ENCODE data around the gene ZIC1. TPM values are rescaled to one million over a fixed set of nuclear protein-coding genes. Genes with fewer than 3 reads are reported as not detected.

The ZIC1 gene
- total and polyA plus RNA-seq, 2 experiments from 2014 or later, result 0.21 to 0.95 TPM

DNA sequence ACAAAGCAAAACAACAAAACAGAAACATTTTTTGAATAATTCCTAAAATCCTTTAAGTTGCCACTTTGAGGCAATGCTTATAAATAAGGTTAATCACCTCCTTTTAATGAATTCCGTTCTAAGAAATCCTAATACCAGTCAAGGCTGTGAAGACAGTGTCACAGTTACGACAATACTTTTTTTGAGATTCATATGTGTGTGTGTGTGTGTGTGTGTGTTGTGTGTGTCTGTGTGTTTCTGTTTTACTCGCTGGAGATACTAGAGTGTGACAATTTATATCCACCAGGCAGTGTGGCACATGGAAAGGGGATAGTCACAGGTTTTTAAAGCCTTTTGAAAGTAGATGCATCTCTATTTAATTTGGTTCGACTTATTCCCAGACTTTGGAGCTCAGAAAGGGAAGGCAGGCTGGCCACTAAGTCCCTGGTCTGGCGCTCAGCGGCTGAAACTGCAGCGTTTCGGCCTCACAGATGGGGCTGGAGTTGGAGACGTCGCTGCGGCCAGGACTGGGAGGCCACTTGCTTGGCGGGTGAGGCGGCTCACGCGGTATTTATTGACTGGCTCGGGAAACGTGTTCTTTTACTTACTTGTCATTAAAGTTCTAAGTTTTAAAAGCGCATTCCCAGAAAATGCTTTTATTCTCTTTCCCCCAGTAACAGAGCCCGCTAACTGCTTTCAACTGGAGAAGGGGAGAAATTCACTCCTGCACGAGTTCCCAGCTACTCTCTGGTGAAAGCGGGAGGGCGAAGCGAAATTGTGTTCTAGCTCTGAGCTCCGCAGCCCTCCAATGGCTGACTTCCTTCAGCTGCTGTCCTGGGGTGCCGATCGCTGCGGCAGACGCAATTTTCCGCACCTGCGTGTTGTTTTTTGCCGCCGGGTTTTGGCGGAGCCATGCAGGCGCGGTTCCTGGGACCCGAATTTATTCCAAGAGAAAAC is 13.7 kb downstream of the ZIC1 start:
- Mint-ChIP-seq H3K27me3 (ENCODE audit: insufficient read depth, low read depth, poor library complexity) (peaks cover 77% of the 10 kb centered on the region), H3K27ac (no peak overlapping the region), H3K36me3 (ENCODE audit: low read depth) (no peaks in the 10 kb centered on the region), H3K4me1 (peaks cover 51% of the 10 kb centered on the region), H3K4me3 (peak overlapping the region; percentile 73), H3K9me3 (peaks cover 3% of the 10 kb centered on the region; the same call in 1 of the 3 replicates)
- no peaks in the 10 kb centered on the region for H3K79me2 ChIP-seq (replicated peaks; ENCODE audit: insufficient read depth)
- peak overlapping the region; percentile 85 for H3K4me2 ChIP-seq
- H3K27me3 ChIP-seq (ENCODE audit: insufficient read depth), result peaks cover 100% of the 10 kb centered on the region
- DNase-seq (ENCODE audit: low spot score) (peak; percentile 70), ATAC-seq (peak; percentile 6)
- no peaks in the 10 kb centered on the region for H3K9me2 ChIP-seq (ENCODE audit: insufficient read depth)
- peak overlapping the region; percentile 75; the same call in 1 of the 2 replicates for H2AFZ ChIP-seq
- H4K20me1 ChIP-seq (replicated peaks; ENCODE audit: insufficient read depth), result no peaks in the 10 kb centered on the region; the same call in none of the 2 replicates
- H3K4me1 ChIP-seq (ENCODE audit: insufficient read depth), result peaks cover 54% of the 10 kb centered on the region
- no peak overlapping the region for H3K27ac ChIP-seq (ENCODE audit: low read depth)
- no peaks in the 10 kb centered on the region for H3K36me3 ChIP-seq (ENCODE audit: insufficient read depth)
- H3F3A ChIP-seq (replicated peaks; ENCODE audit: low read depth), result peaks cover 31% of the 10 kb centered on the region
- TF ChIP-seq EZH2 (IDR thresholded peaks at IDR 0.05; ENCODE audit: low read depth, unreplicated experiment) (peak; percentile 86), ZNF331 (CRISPR knock-in tag; IDR thresholded peaks at IDR 0.05; ENCODE audit: low read depth) (no peak), EZH2phosphoT487 (IDR thresholded peaks at IDR 0.05; ENCODE audit: unreplicated experiment) (peak; percentile 66)
- peak overlapping the region; percentile 54 for H3K4me3 ChIP-seq

DNA sequence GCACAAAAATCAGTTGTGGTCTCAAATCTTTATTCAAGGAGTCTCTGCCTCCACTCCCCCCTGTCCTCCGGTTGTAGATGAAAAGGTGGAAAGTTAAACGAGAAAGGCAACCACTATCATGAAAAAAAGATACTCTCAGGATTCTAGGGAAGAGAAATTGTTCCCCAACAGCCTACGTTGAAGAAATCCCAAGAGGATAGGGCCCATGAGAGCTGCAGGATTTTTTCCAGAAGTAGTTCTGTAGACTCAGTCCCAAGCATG is 14.3 kb downstream of the ZIC1 start:
- H3F3A ChIP-seq (replicated peaks; ENCODE audit: low read depth), result peaks cover 25% of the 10 kb centered on the region
- no peak overlapping the region for H3K27ac ChIP-seq (ENCODE audit: low read depth)
- peaks cover 49% of the 10 kb centered on the region for H3K4me1 Mint-ChIP-seq
- no peaks in the 10 kb centered on the region for H3K36me3 Mint-ChIP-seq (ENCODE audit: low read depth)
- DNase-seq (ENCODE audit: low spot score) (peak; percentile 49), ATAC-seq (no peak)
- peaks cover 96% of the 10 kb centered on the region for H3K27me3 ChIP-seq (ENCODE audit: insufficient read depth)
- peaks cover 3% of the 10 kb centered on the region; the same call in 1 of the 3 replicates for H3K9me3 Mint-ChIP-seq
- peak overlapping the region; percentile 54 for H3K4me3 ChIP-seq
- H2AFZ ChIP-seq, result peak overlapping the region; percentile 75; the same call in 1 of the 2 replicates
- no peak overlapping the region for H3K27ac Mint-ChIP-seq
- H4K20me1 ChIP-seq (replicated peaks; ENCODE audit: insufficient read depth), result no peaks in the 10 kb centered on the region; the same call in none of the 2 replicates
- H3K9me2 ChIP-seq (ENCODE audit: insufficient read depth), result no peaks in the 10 kb centered on the region
- H3K79me2 ChIP-seq (replicated peaks; ENCODE audit: insufficient read depth), result no peaks in the 10 kb centered on the region
- peaks cover 71% of the 10 kb centered on the region for H3K27me3 Mint-ChIP-seq (ENCODE audit: insufficient read depth, low read depth, poor library complexity)
- peak overlapping the region; percentile 85 for H3K4me2 ChIP-seq
- peak overlapping the region; percentile 73 for H3K4me3 Mint-ChIP-seq
- H3K36me3 ChIP-seq (ENCODE audit: insufficient read depth), result no peaks in the 10 kb centered on the region
- peak; percentile 36 for TF ChIP-seq EZH2 (IDR thresholded peaks at IDR 0.05; ENCODE audit: low read depth, unreplicated experiment)
- TF ChIP-seq, protein P1, sequence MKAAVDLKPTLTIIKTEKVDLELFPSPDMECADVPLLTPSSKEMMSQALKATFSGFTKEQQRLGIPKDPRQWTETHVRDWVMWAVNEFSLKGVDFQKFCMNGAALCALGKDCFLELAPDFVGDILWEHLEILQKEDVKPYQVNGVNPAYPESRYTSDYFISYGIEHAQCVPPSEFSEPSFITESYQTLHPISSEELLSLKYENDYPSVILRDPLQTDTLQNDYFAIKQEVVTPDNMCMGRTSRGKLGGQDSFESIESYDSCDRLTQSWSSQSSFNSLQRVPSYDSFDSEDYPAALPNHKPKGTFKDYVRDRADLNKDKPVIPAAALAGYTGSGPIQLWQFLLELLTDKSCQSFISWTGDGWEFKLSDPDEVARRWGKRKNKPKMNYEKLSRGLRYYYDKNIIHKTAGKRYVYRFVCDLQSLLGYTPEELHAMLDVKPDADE (IDR thresholded peaks at IDR 0.05), result no peak
- peaks cover 52% of the 10 kb centered on the region for H3K4me1 ChIP-seq (ENCODE audit: insufficient read depth)

DNA sequence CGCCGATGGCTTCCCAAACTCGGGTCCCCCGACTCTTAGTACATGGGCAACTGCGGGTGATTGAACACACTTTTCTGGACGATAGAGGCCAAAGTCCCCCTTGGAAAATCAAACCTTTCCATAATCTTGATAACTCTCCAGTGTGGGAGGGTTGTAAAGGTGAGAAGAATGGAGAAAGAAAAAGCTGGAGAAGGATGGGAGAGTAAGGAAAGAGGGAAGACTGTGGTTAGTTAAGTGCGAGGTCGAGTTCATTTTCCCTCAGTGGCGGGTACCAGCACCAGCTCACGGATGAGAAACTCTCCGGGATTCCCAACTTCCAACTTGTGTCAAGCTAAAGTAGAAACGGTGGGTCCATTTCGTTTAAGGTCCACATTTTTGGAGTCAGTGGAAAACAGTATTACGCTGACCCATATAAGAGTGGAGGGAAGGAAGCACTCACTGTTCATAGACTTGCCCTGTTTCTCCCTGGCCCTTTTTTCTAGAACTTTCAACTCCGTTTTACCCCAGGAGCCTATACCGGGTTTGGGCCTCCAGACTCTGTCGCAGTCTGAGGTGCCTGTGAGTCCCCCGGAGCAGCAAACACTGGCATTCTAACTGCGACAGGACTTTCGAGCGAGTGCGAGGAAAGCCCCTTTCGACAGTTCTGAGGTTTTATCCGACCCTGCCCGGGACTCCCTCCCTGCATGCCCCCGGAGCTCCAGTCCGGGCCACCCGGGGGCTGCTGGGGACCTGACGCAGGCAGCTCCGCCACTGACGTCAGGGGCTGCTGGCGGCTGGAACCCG is 14.8 kb downstream of the ZIC1 start:
- peaks cover 53% of the 10 kb centered on the region for H3K4me1 ChIP-seq (ENCODE audit: insufficient read depth)
- H3K9me2 ChIP-seq (ENCODE audit: insufficient read depth), result no peaks in the 10 kb centered on the region
- peak; percentile 60 for DNase-seq (ENCODE audit: low spot score)
- peak overlapping the region; percentile 54 for H3K4me3 ChIP-seq
- peaks cover 25% of the 10 kb centered on the region for H3F3A ChIP-seq (replicated peaks; ENCODE audit: low read depth)
- Mint-ChIP-seq H3K27ac (no peak overlapping the region), H3K4me1 (peaks cover 48% of the 10 kb centered on the region), H3K36me3 (ENCODE audit: low read depth) (no peaks in the 10 kb centered on the region), H3K27me3 (ENCODE audit: insufficient read depth, low read depth, poor library complexity) (peaks cover 66% of the 10 kb centered on the region), H3K4me3 (peak overlapping the region; percentile 73), H3K9me3 (peaks cover 3% of the 10 kb centered on the region; the same call in 1 of the 3 replicates)
- H3K4me2 ChIP-seq, result peak overlapping the region; percentile 85
- ATAC-seq, result peak; percentile 3; the same call in 2 of the 3 replicates
- peaks cover 91% of the 10 kb centered on the region for H3K27me3 ChIP-seq (ENCODE audit: insufficient read depth)
- peak; percentile 88 for TF ChIP-seq EZH2 (IDR thresholded peaks at IDR 0.05; ENCODE audit: low read depth, unreplicated experiment)
- peak; percentile 75; the same call in 1 of the 2 replicates for TF ChIP-seq CREB1 (CRISPR knock-in tag; IDR thresholded peaks at IDR 0.05; ENCODE audit: low read depth)
- peak; percentile 79 for TF ChIP-seq EZH2phosphoT487 (IDR thresholded peaks at IDR 0.05; ENCODE audit: unreplicated experiment)
- TF ChIP-seq, protein P2, sequence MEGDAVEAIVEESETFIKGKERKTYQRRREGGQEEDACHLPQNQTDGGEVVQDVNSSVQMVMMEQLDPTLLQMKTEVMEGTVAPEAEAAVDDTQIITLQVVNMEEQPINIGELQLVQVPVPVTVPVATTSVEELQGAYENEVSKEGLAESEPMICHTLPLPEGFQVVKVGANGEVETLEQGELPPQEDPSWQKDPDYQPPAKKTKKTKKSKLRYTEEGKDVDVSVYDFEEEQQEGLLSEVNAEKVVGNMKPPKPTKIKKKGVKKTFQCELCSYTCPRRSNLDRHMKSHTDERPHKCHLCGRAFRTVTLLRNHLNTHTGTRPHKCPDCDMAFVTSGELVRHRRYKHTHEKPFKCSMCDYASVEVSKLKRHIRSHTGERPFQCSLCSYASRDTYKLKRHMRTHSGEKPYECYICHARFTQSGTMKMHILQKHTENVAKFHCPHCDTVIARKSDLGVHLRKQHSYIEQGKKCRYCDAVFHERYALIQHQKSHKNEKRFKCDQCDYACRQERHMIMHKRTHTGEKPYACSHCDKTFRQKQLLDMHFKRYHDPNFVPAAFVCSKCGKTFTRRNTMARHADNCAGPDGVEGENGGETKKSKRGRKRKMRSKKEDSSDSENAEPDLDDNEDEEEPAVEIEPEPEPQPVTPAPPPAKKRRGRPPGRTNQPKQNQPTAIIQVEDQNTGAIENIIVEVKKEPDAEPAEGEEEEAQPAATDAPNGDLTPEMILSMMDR (conservative IDR thresholded peaks at IDR 0.05; ENCODE audit: low read depth in 2 of 2), result no peak
- no peaks in the 10 kb centered on the region; the same call in none of the 2 replicates for H4K20me1 ChIP-seq (replicated peaks; ENCODE audit: insufficient read depth)
- H2AFZ ChIP-seq, result peak overlapping the region; percentile 75
- no peaks in the 10 kb centered on the region for H3K36me3 ChIP-seq (ENCODE audit: insufficient read depth)
- H3K27ac ChIP-seq (ENCODE audit: low read depth), result no peak overlapping the region
- no peaks in the 10 kb centered on the region for H3K79me2 ChIP-seq (replicated peaks; ENCODE audit: insufficient read depth)
